ENCODE data around the gene ISCU. TPM values are rescaled to one million over a fixed set of nuclear protein-coding genes. Genes with fewer than 3 reads are reported as not detected.

ISCU gene
- total and polyA plus RNA-seq, 9 of the 15 experiments (the other 6 are each of a cell fraction or from before 2014, with no cell fraction given) = 15.9 to 92.5 (median 77.3) TPM

DNA sequence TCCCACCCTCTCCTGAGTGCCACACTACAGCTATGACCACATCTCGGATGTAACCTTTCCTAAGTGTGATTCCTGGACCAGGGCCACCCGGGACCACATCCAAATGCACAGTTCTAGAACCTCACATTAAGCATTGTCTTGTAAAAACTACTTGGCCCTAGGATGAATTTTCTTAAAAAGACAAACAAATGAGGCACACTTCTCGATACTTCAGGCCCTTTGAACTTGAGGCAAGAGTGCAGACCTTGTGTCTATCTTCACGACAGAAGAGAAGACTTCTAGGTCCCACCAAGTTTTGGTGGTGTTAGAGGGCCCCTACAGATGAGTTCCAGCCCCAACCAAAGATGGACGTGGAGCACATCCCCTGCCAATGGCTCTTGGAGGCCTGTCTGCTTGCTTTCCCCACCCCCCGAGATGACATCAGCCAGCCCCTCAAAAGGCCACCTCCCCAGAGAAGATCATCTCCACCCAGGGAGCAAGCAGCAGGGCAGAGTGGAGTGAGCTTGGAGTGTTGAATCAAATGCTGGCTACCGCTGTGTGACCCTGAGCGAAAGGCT lies 9.3 kb downstream of the ISCU start:
- WGBS (ENCODE audit: insufficient coverage, low coverage, missing lambda C conversion rate) = 22% methylated on average over 8 of the region's 8 CpGs
- in situ Hi-C loops (cut with MboI) = no loop called here
- ATAC-seq = no peak; the same call in 2 of the 3 replicates

GRCh38 chr12:108572166-108572790 lies 9.9 kb downstream of the ISCU start:
- POLR2A ChIA-PET = interaction anchor here (1.2 kb wide), 1 partner anchor 119 kb away, joined by 3 read pairs; no protein-coding TSS in a partner anchor
- no peaks in the 10 kb centered on the region for H3K27me3 ChIP-seq (ENCODE audit: control insufficient read depth in 2 of 2, insufficient read depth in 2 of 2, low read length in 2 of 2)
- peak; percentile 63 for TF ChIP-seq ADNP (tag; IDR thresholded peaks at IDR 0.05)
- peak; percentile 33 for TF ChIP-seq RBM25 (IDR thresholded peaks at IDR 0.05; ENCODE audit: low read depth, low read length, severe bottlenecking)
- TF ChIP-seq KDM1A (IDR thresholded peaks at IDR 0.05) = peak in 1 of 2 experiments; percentile 48; a peak in 1 of 4 replicates
- no peak for TF ChIP-seq E2F1 (CRISPR knock-in tag; IDR thresholded peaks at IDR 0.05)
- CTCF ChIA-PET (ENCODE audit: low intra/inter-chr PET ratio) = no interaction called here
- in situ Hi-C loops (cut with MboI) = no loop called here
- no peaks in the 10 kb centered on the region for H3K9me1 ChIP-seq (ENCODE audit: control insufficient read depth, insufficient read depth, low read length)
- ATAC-seq (no peak), DNase-seq (ENCODE audit: extremely low read depth in 1 of 4, low spot score in 3 of 4) (no peak), FAIRE-seq (no peak)
- no peaks in the 10 kb centered on the region for H3K4me1 ChIP-seq (replicated peaks in 1 of 2; ENCODE audit: control insufficient read depth in 2 of 2, insufficient read depth in 2 of 2, low read length in 2 of 2)
- no peak overlapping the region for H2AFZ ChIP-seq (ENCODE audit: low read depth, low read length)
- 10% methylated on average over 8 of the region's 8 CpGs for WGBS (ENCODE audit: insufficient coverage, low coverage, missing lambda C conversion rate)
- no peak overlapping the region for H3K4me2 ChIP-seq (ENCODE audit: insufficient read depth, low read length)
- no TSS peak for BruUV-seq (replicated peaks)
- H3K9ac ChIP-seq (ENCODE audit: insufficient read depth in 1 of 2, low read depth in 2 of 2, low read length in 2 of 2) = no peak overlapping the region
- H3K9me3 ChIP-seq (replicated peaks; ENCODE audit: control insufficient read depth, insufficient read depth, low read depth, low read length) = no peaks in the 10 kb centered on the region
- H3K27ac ChIP-seq (ENCODE audit: extremely low read depth, low read depth, low read length) = no peak overlapping the region
- no peaks in the 10 kb centered on the region for H3K79me2 ChIP-seq (ENCODE audit: control insufficient read depth, insufficient read depth, low read length)
- peaks cover 17% of the 10 kb centered on the region for H3K36me3 ChIP-seq (ENCODE audit: control insufficient read depth, insufficient read depth, low read length)
- no peak overlapping the region for H3K4me3 ChIP-seq
- no peaks in the 10 kb centered on the region for H4K20me1 ChIP-seq (replicated peaks; ENCODE audit: control insufficient read depth, insufficient read depth, low read length)
- intact Hi-C loops (cut with micrococcal nuclease) = no loop called here

More for the DNA sequence above, 9.3 kb downstream of the ISCU start:
- no peak for FAIRE-seq
- no peak for DNase-seq (ENCODE audit: extremely low read depth in 1 of 4, low spot score in 3 of 4)
- H3K4me2 ChIP-seq (ENCODE audit: insufficient read depth, low read length) = no peak overlapping the region
- H3K4me3 ChIP-seq = no peak overlapping the region
- no peaks in the 10 kb centered on the region for H3K9me1 ChIP-seq (ENCODE audit: control insufficient read depth, insufficient read depth, low read length)
- H3K79me2 ChIP-seq (ENCODE audit: control insufficient read depth, insufficient read depth, low read length) = no peaks in the 10 kb centered on the region
- intact Hi-C loops (cut with micrococcal nuclease) = no loop called here
- no peak overlapping the region for H2AFZ ChIP-seq (ENCODE audit: low read depth, low read length)
- no peaks in the 10 kb centered on the region for H4K20me1 ChIP-seq (replicated peaks; ENCODE audit: control insufficient read depth, insufficient read depth, low read length)
- ChIA-PET POLR2A (interaction anchor here (1.2 to 2.7 kb wide), 2 partner anchors 11 to 120 kb away, joined by 3 to 15 read pairs; partner anchors contain the start of gene SART3), CTCF (ENCODE audit: low intra/inter-chr PET ratio) (no interaction called here)
- H3K27me3 ChIP-seq (ENCODE audit: control insufficient read depth in 2 of 2, insufficient read depth in 2 of 2, low read length in 2 of 2) = no peaks in the 10 kb centered on the region
- BruUV-seq (replicated peaks) = no TSS peak
- peaks cover 23% of the 10 kb centered on the region for H3K36me3 ChIP-seq (ENCODE audit: control insufficient read depth, insufficient read depth, low read length)
- H3K9me3 ChIP-seq (replicated peaks; ENCODE audit: control insufficient read depth, insufficient read depth, low read depth, low read length) = no peaks in the 10 kb centered on the region
- H3K27ac ChIP-seq (ENCODE audit: extremely low read depth, low read depth, low read length) = no peak overlapping the region
- H3K9ac ChIP-seq (ENCODE audit: insufficient read depth in 1 of 2, low read depth in 2 of 2, low read length in 2 of 2) = no peak overlapping the region
- TF ChIP-seq WHSC1 (IDR thresholded peaks at IDR 0.05; ENCODE audit: low read length) (no peak), ZNF143 (CRISPR knock-in tag; IDR thresholded peaks at IDR 0.05) (no peak), FOXJ2 (tag; IDR thresholded peaks at IDR 0.05) (no peak), SAFB2 (IDR thresholded peaks at IDR 0.05; ENCODE audit: borderline replicate concordance, low read depth, low read length, severe bottlenecking) (no peak), EGR1 (conservative IDR thresholded peaks at IDR 0.05) (no peak), BCOR (IDR thresholded peaks at IDR 0.05) (0 out of 2 replicates have a peak, but pooled peaks have one; percentile 60), FIP1L1 (IDR thresholded peaks at IDR 0.05; ENCODE audit: low read depth, low read length, poor library complexity, severe bottlenecking) (no peak), RCOR1 (IDR thresholded peaks at IDR 0.05; ENCODE audit: borderline replicate concordance in 1 of 2, low read depth in 2 of 2, low read length in 2 of 2) (no peak)
- H3K4me1 ChIP-seq (replicated peaks in 1 of 2; ENCODE audit: control insufficient read depth in 2 of 2, insufficient read depth in 2 of 2, low read length in 2 of 2) = no peaks in the 10 kb centered on the region
